HepG2 (cell line): Measurements from ENCODE around the gene UBALD1. TPM values are rescaled to one million over a fixed set of nuclear protein-coding genes. Genes with fewer than 3 reads are reported as not detected.

ENCODE experiments used
- FOXK1 ChIP-seq: sonication (generic); formaldehyde crosslinking; IDR thresholded peaks from 2 replicates; pipeline ENCODE4 v1.4.0; 2020; ENCODE audit warnings: low read depth, missing genetic modification reagents, borderline replicate concordance
- GMEB1 ChIP-seq: sonication (generic); formaldehyde crosslinking; IDR thresholded peaks from 2 replicates; pipeline ENCODE4 v1.5.1; 2020; ENCODE audit warnings: missing genetic modification reagents, mild to moderate bottlenecking, borderline replicate concordance
- MAX ChIP-seq: IDR thresholded peaks from 2 replicates; pipeline ENCODE4 v1.6.1; 2012; ENCODE audit warnings: inconsistent platforms
- NFAT5 ChIP-seq: sonication (generic); formaldehyde crosslinking; IDR thresholded peaks from 2 replicates; pipeline ENCODE4 v1.4.0; 2020; ENCODE audit warnings: missing genetic modification reagents
- POLR2A ChIP-seq, 2 experiments: IDR thresholded peaks; 2 replicates each; pipeline ENCODE4 v1.6.1; 2011; ENCODE audit warnings: low read depth in 2 of 2, low read length in 2 of 2, mild to moderate bottlenecking in 1 of 2, moderate library complexity in 1 of 2; ENCODE audit not compliant: insufficient read depth in 1 of 2
- SP1 ChIP-seq, 2 experiments: fragments of 450-650 bp in 1 of 2; sonication (generic) in 1 of 2; formaldehyde crosslinking in 1 of 2; IDR thresholded peaks; 2 replicates each; pipeline versions ENCODE4 v1.4.0 to v1.6.1; 2016 to 2020; ENCODE audit warnings: missing genetic modification reagents in 1 of 2
- ZNF543 ChIP-seq: sonication (generic); formaldehyde crosslinking; IDR thresholded peaks from 2 replicates; pipeline ENCODE4 v1.4.0; 2020; ENCODE audit warnings: mild to moderate bottlenecking, missing genetic modification reagents
- ZNF891 ChIP-seq: sonication (generic); formaldehyde crosslinking; IDR thresholded peaks from 2 replicates; pipeline ENCODE4 v1.5.0; 2020; ENCODE audit warnings: mild to moderate bottlenecking, missing genetic modification reagents
- polyA plus RNA-seq, 8 experiments: library from polyadenylated mRNA; depleted of rRNA in 3 of 8; stranded (reverse) in 7 of 8; unstranded in 1 of 8; fragments of >200 nt; fragmentation: Illumina TruSeq in 4 of 8; extraction: Trizol in 4 of 8; gene quantifications; 2 replicates each; pipeline versions ENCODE4 v1.2.1 to v1.2.3, GENCODE V29; 2011 to 2016; ENCODE audit warnings: low read depth in 4 of 8, missing spikeins in 1 of 8, mixed read lengths in 1 of 8; ENCODE audit not compliant: insufficient read depth in 1 of 8
- total RNA-seq, 5 experiments: library from RNA; depleted of rRNA; stranded (reverse); fragments of >200 nt; fragmentation: Illumina TruSeq; extraction: Trizol; gene quantifications; 2 replicates each; pipeline ENCODE4 v1.2.3, GENCODE V29; 2016; ENCODE audit warnings: low read depth in 1 of 5

UBALD1 gene
- total and polyA plus RNA-seq, 2 of the 13 experiments (the other 11 are each of a cell fraction or from before 2014, with no cell fraction given) = 6.8 to 12.3 TPM

- TF ChIP-seq NFAT5 (CRISPR knock-in tag) = peak; percentile 26; the same call in 1 of the 2 replicates
- 0 out of 4 replicates have a peak, but pooled peaks of 1 of the 2 experiments have one; percentile 43 for TF ChIP-seq POLR2A (IDR thresholded peaks at IDR 0.05; ENCODE audit: insufficient read depth in 1 of 2, low read depth in 2 of 2, low read length in 2 of 2)
- TF ChIP-seq SP1 (IDR thresholded peaks at IDR 0.05) = no peak
- 0 out of 2 replicates have a peak, but pooled peaks have one; percentile 27 for TF ChIP-seq SP1 (CRISPR knock-in tag; IDR thresholded peaks at IDR 0.05)
- peak; percentile 7; the same call in 1 of the 2 replicates for TF ChIP-seq ZNF543
- TF ChIP-seq MAX = peak; percentile 91
- TF ChIP-seq GMEB1 (CRISPR knock-in tag) = peak; percentile 67; the same call in 1 of the 2 replicates
- TF ChIP-seq FOXK1 (CRISPR knock-in tag) = peak; percentile 39; the same call in 1 of the 2 replicates
- TF ChIP-seq ZNF891 = peak; percentile 35; the same call in 1 of the 2 replicates
Measured at GRCh38 chr16:4613636-4614570, 785 bp downstream of the UBALD1 start (continued).
